Measurements from ENCODE around the gene CABLES1.
"Not testable (repeated sequence)": the region's sequence is repeated elsewhere in the genome, so short reads cannot be mapped to it uniquely, and the experiment has no call there.

The CABLES1 gene

GRCh38 chr18:23142251-23142929 is 7.1 kb downstream of the CABLES1 start:
- no peak for DNase-seq (ENCODE audit: low spot score)

GRCh38 chr18:23143016-23143814 is 7.9 kb downstream of the CABLES1 start:
- no peak for DNase-seq (ENCODE audit: low spot score)

GRCh38 chr18:23143815-23144261 is 8.6 kb downstream of the CABLES1 start:
- no peak for DNase-seq (ENCODE audit: low spot score)

- DNase-seq (ENCODE audit: low spot score): no peak
Observed at GRCh38 chr18:23144640-23145039, 9.4 kb downstream of the CABLES1 start.

GRCh38 chr18:23145621-23146020 is 10.3 kb downstream of the CABLES1 start:
- no peak for DNase-seq (ENCODE audit: low spot score)

- DNase-seq (ENCODE audit: low spot score): no peak
Observed at GRCh38 chr18:23146861-23147469, 11.7 kb downstream of the CABLES1 start.

GRCh38 chr18:23148382-23148781 is 13.1 kb downstream of the CABLES1 start:
- DNase-seq (ENCODE audit: low spot score): no peak

- DNase-seq (ENCODE audit: low spot score): no peak
Observed at GRCh38 chr18:23149570-23149969, 14.3 kb downstream of the CABLES1 start.

GRCh38 chr18:23151414-23152099 is 16.3 kb downstream of the CABLES1 start:
- no peak for DNase-seq (ENCODE audit: low spot score)

- DNase-seq (ENCODE audit: low spot score): no peak
Observed at GRCh38 chr18:23154030-23154429, 18.7 kb downstream of the CABLES1 start.

GRCh38 chr18:23154823-23155500 is 19.7 kb downstream of the CABLES1 start:
- DNase-seq (ENCODE audit: low spot score): no peak

- no peak for DNase-seq (ENCODE audit: low spot score)
Observed at GRCh38 chr18:23155537-23155936, 20.3 kb downstream of the CABLES1 start.

GRCh38 chr18:23156134-23156533 is 20.8 kb downstream of the CABLES1 start:
- no peak for DNase-seq (ENCODE audit: low spot score)

GRCh38 chr18:23158058-23158457 is 22.8 kb downstream of the CABLES1 start:
- DNase-seq (ENCODE audit: low spot score): no peak

GRCh38 chr18:23158884-23159283 is 23.6 kb downstream of the CABLES1 start:
- not testable (repeated sequence) for DNase-seq (ENCODE audit: low spot score)

- DNase-seq (ENCODE audit: low spot score): no peak
Observed at GRCh38 chr18:23159344-23159743, 24.1 kb downstream of the CABLES1 start.

GRCh38 chr18:23162473-23162872 is 27.2 kb downstream of the CABLES1 start:
- DNase-seq (ENCODE audit: low spot score): no peak

- no peak for DNase-seq (ENCODE audit: low spot score)
Observed at GRCh38 chr18:23163786-23164533, 28.7 kb downstream of the CABLES1 start.

GRCh38 chr18:23165271-23166068 is 30.2 kb downstream of the CABLES1 start:
- no peak for DNase-seq (ENCODE audit: low spot score)

GRCh38 chr18:23166891-23167541 is 31.7 kb downstream of the CABLES1 start:
- DNase-seq (ENCODE audit: low spot score): no peak
